Measurements from ENCODE around the gene AKIRIN2. TPM values are rescaled to one million over a fixed set of nuclear protein-coding genes. Genes with fewer than 3 reads are reported as not detected.

AKIRIN2 gene
- total and polyA plus RNA-seq, 10 of the 15 experiments (the other 5 are each of a cell fraction or from before 2014, with no cell fraction given): 12.7 to 82.2 (median 42.6) TPM

- TF ChIP-seq SKIL (IDR thresholded peaks at IDR 0.05; ENCODE audit: low read depth, poor library complexity, severe bottlenecking) (peak; percentile 83), ETV6 (conservative IDR thresholded peaks at IDR 0.05 in 1 of 2, IDR thresholded peaks at IDR 0.05 in 1 of 2; ENCODE audit: borderline replicate concordance in 1 of 2, low read depth in 1 of 2) (peak in 1 of 2 experiments; percentile 57; a peak in 1 of 4 replicates), E4F1 (IDR thresholded peaks at IDR 0.05; ENCODE audit: borderline replicate concordance, partially characterized antibody) (no peak), TARDBP (IDR thresholded peaks at IDR 0.05; ENCODE audit: borderline replicate concordance) (no peak), EZH2 (IDR thresholded peaks at IDR 0.05; ENCODE audit: borderline replicate concordance, control insufficient read depth, low read depth, low read length) (no peak), ZBTB33 (IDR thresholded peaks at IDR 0.05) (no peak), SP1 (IDR thresholded peaks at IDR 0.05; ENCODE audit: low read depth, low read length) (peak; percentile 45)
Observed at GRCh38 chr6:87705070-87705691, 3.1 kb upstream of the AKIRIN2 start (continued).

All from GM12878 (cell line).